Progenitor cell of endocrine pancreas (in vitro differentiated cells): ENCODE measurements around the gene SPACA4. TPM values are rescaled to one million over a fixed set of nuclear protein-coding genes. Genes with fewer than 3 reads are reported as not detected.
"Not testable (repeated sequence)": the region's sequence is repeated elsewhere in the genome, so short reads cannot be mapped to it uniquely, and the experiment has no call there.

Experiments
- DNase-seq: peaks from one replicate; pipeline ENCODE4 v3.0.0; 2021; ENCODE audit warnings: low spot score; ENCODE audit not compliant: unreplicated experiment
- H3K27ac Mint-ChIP-seq: 2 replicates; pipeline ENCODE4 v1.8.0; 2021; ENCODE audit warnings: mild to moderate bottlenecking, moderate library complexity, mixed read lengths
- H3K27me3 Mint-ChIP-seq: 2 replicates; pipeline ENCODE4 v1.8.0; 2021; ENCODE audit warnings: mixed read lengths
- H3K36me3 Mint-ChIP-seq: 2 replicates; pipeline ENCODE4 v1.8.0; 2022; ENCODE audit warnings: mixed read lengths; ENCODE audit not compliant: insufficient read depth
- H3K4me1 Mint-ChIP-seq: 2 replicates; pipeline ENCODE4 v1.8.0; 2021; ENCODE audit warnings: low read depth, mixed read lengths
- H3K4me3 Mint-ChIP-seq: 2 replicates; pipeline ENCODE4 v1.8.0; 2021; ENCODE audit warnings: low read depth, mild to moderate bottlenecking, moderate library complexity, mixed read lengths
- H3K9me3 Mint-ChIP-seq: 2 replicates; pipeline ENCODE4 v1.8.0; 2021; ENCODE audit warnings: low read depth, mixed read lengths
- total RNA-seq: library from RNA; stranded (reverse); gene quantifications from 2 replicates; pipeline ENCODE4 v1.2.1, GENCODE V29; 2021
- TF ChIP-seq, protein P1 (sequence below): fragments of 200-600 bp; sonication (generic); IDR thresholded peaks from one replicate; pipeline ENCODE4 v1.5.0; 2021; ENCODE audit warnings: antibody characterized with exemption, mild to moderate bottlenecking; ENCODE audit not compliant: unreplicated experiment

SPACA4 gene
- total RNA-seq, 1 donor from 2014 or later: not detected

DNA sequence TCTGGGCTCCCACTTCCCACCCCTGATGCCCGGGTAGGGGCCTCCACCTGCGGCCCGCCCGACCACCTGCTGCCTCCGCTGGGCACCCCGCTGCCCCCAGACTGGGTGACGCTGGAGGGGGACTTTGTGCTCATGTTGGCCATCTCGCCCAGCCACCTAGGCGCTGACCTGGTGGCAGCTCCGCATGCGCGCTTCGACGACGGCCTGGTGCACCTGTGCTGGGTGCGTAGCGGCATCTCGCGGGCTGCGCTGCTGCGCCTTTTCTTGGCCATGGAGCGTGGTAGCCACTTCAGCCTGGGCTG, 22.7 kb downstream of the SPACA4 start:
- Mint-ChIP-seq H3K36me3 (peaks cover 4% of the 10 kb centered on the region), H3K9me3 (no peaks in the 10 kb centered on the region), H3K27ac (no peak overlapping the region), H3K4me3 (no peak overlapping the region), H3K27me3 (no peaks in the 10 kb centered on the region), H3K4me1 (peaks cover 23% of the 10 kb centered on the region)
- DNase-seq: no peak
- TF ChIP-seq, protein P1, sequence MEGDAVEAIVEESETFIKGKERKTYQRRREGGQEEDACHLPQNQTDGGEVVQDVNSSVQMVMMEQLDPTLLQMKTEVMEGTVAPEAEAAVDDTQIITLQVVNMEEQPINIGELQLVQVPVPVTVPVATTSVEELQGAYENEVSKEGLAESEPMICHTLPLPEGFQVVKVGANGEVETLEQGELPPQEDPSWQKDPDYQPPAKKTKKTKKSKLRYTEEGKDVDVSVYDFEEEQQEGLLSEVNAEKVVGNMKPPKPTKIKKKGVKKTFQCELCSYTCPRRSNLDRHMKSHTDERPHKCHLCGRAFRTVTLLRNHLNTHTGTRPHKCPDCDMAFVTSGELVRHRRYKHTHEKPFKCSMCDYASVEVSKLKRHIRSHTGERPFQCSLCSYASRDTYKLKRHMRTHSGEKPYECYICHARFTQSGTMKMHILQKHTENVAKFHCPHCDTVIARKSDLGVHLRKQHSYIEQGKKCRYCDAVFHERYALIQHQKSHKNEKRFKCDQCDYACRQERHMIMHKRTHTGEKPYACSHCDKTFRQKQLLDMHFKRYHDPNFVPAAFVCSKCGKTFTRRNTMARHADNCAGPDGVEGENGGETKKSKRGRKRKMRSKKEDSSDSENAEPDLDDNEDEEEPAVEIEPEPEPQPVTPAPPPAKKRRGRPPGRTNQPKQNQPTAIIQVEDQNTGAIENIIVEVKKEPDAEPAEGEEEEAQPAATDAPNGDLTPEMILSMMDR: no peak

DNA sequence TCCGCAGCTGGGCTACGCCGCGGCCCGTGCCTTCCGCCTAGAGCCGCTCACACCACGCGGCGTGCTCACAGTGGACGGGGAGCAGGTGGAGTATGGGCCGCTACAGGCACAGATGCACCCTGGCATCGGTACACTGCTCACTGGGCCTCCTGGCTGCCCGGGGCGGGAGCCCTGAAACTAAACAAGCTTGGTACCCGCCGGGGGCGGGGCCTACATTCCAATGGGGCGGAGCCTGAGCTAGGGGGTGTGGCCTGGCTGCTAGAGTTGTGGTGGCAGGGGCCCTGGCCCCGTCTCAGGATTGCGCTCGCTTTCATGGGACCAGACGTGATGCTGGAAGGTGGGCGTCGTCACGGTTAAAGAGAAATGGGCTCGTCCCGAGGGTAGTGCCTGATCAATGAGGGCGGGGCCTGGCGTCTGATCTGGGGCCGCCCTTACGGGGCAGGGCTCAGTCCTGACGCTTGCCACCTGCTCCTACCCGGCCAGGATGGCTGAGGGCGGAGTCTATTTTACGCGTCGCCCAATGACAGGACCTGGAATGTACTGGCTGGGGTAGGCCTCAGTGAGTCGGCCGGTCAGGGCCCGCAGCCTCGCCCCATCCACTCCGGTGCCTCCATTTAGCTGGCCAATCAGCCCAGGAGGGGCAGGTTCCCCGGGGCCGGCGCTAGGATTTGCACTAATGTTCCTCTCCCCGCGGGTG, 23.2 kb downstream of the SPACA4 start:
- H3K4me1 Mint-ChIP-seq: peaks cover 25% of the 10 kb centered on the region
- peak overlapping the region; percentile 48 for H3K4me3 Mint-ChIP-seq
- TF ChIP-seq, protein P1: no peak
- H3K27ac Mint-ChIP-seq: peak overlapping the region; percentile 93
- DNase-seq: no peak
- H3K27me3 Mint-ChIP-seq: no peaks in the 10 kb centered on the region
- H3K9me3 Mint-ChIP-seq: no peaks in the 10 kb centered on the region
- peaks cover 4% of the 10 kb centered on the region for H3K36me3 Mint-ChIP-seq

DNA sequence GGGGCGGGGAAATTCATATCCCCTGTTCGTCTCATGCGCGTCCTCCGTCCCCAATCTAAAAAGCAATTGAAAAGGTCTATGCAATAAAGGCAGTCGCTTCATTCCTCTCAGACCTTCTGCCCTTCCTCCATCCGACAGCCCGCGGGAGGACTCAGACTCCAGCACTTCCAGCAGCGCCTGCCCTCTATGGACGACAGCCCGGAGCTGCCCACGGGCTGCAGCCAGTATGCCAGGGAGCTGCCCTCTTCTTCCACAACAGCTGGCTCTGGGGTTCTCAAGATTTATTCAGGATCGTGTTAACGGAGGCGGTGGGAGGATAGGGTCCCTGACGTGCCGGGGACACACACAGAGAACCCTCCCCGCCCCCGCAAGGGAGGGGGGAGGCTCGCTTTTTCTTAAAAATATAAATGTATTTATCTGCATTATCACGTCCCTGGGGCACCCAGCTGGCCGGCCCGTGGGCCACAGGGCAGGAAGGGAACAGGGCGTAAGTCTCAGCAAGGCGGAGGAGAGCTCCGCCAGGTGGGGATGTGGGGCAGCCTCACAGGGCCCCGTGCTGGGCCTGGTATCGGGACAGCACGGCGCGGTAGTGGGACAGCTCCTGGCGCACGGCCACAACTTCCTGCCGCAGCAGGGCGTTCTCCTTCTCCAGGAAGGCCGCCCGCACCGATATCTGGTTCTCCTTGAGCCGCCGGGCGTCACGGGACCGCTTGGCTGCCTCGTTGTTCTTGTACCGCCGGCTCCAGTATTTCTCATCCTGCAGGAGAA, 23.9 kb downstream of the SPACA4 start:
- Mint-ChIP-seq H3K9me3 (no peaks in the 10 kb centered on the region), H3K4me3 (peak overlapping the region; percentile 48), H3K27me3 (no peaks in the 10 kb centered on the region), H3K27ac (peak overlapping the region; percentile 93), H3K4me1 (peaks cover 20% of the 10 kb centered on the region), H3K36me3 (peaks cover 4% of the 10 kb centered on the region)
- no peak for DNase-seq
- TF ChIP-seq, protein P1: peak; percentile 23

DNA sequence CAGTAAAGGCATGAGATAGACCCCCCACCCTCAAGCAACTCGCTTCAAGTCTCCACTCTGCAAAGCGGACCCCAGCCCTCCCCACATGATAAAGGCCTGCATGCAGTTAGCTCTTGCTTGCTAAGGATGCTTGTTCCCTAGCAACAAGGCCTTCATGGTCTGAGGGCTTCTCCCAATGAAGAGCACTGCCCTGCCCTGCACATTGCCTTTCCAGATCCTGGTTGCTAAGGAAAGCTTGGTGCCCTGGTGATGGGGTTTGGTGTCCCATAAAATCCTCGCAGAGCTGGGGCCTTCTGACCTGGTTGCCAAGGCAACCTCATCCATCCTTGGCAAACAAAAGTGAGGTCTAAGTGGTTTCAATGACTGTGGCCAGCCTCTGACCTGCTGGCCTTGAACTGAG, 24.7 kb downstream of the SPACA4 start:
- DNase-seq: no peak
- H3K4me1 Mint-ChIP-seq: peaks cover 20% of the 10 kb centered on the region
- peaks cover 4% of the 10 kb centered on the region for H3K36me3 Mint-ChIP-seq
- TF ChIP-seq, protein P1: no peak
- H3K9me3 Mint-ChIP-seq: no peaks in the 10 kb centered on the region
- no peak overlapping the region for H3K27ac Mint-ChIP-seq
- no peak overlapping the region for H3K4me3 Mint-ChIP-seq
- H3K27me3 Mint-ChIP-seq: peaks cover 3% of the 10 kb centered on the region

DNA sequence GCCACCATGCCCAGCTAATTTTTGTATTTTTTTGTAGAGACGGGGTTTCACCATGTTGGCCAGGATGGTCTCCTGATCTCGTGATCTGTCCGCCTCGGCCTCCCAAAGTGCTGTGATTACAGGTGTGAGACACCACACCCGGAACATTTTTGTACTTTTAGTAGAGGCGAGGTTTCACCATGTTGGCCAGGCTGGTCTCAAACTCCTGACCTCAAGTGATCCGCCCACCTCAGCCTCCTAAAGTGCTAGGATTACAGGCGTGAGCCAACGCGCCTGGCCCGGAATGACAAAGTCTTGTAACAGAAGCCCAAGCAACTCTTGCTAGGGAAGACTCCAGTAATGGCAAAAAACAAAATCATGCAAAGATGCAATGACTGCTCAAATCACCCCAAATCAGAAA, 25.7 kb downstream of the SPACA4 start:
- DNase-seq, H3K27ac Mint-ChIP-seq, H3K36me3 Mint-ChIP-seq, H3K27me3 Mint-ChIP-seq, H3K4me3 Mint-ChIP-seq, H3K9me3 Mint-ChIP-seq: not testable (repeated sequence)
- peaks cover 18% of the 10 kb centered on the region for H3K4me1 Mint-ChIP-seq
